GM12872 (cell line): ENCODE results near the gene RFX3.

Experiments used
- TF ChIP-seq, protein P1 (sequence below): IDR thresholded peaks from 3 replicates; pipeline ENCODE4 v1.5.1; 2011; ENCODE audit warnings: low read depth, mild to moderate bottlenecking, low read length, moderate library complexity; ENCODE audit not compliant: insufficient read depth

The RFX3 gene

GRCh38 chr9:3464033-3464638 lies 61.7 kb downstream of the RFX3 start:
- TF ChIP-seq, protein P1, sequence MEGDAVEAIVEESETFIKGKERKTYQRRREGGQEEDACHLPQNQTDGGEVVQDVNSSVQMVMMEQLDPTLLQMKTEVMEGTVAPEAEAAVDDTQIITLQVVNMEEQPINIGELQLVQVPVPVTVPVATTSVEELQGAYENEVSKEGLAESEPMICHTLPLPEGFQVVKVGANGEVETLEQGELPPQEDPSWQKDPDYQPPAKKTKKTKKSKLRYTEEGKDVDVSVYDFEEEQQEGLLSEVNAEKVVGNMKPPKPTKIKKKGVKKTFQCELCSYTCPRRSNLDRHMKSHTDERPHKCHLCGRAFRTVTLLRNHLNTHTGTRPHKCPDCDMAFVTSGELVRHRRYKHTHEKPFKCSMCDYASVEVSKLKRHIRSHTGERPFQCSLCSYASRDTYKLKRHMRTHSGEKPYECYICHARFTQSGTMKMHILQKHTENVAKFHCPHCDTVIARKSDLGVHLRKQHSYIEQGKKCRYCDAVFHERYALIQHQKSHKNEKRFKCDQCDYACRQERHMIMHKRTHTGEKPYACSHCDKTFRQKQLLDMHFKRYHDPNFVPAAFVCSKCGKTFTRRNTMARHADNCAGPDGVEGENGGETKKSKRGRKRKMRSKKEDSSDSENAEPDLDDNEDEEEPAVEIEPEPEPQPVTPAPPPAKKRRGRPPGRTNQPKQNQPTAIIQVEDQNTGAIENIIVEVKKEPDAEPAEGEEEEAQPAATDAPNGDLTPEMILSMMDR = no peak

DNA sequence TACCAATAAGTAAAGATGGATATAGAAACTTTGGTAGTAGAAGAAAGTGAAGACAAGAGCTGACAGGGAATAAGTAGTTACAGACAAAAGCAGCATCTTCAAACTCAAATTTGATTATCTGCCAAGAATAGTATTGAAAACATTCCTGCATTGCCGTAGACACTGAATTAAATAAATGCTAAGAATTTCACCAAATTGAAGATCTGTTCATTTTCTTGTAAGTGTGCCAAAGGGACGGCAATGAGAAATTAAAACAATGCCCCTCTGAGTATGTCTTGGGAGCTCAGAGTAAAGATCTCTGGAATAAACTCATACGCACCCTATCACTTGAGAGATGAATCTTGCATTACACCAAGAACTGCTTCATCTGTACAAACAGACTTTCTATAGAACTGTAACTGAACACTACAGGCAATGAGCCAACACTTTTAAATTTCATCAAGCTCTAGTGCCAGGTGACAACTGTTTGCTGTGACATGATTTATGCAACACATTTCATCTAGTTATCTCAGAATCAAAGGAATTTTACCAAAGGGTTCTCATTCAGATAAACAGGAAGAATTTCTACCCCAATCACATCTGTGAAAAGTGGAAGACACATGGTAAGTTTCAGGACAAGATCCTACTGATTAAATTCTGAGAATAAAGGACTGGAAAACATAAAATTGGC lies 66.9 kb downstream of the RFX3 start:
- TF ChIP-seq, protein P1 = no peak

GRCh38 chr9:3457175-3457574 lies 68.6 kb downstream of the RFX3 start:
- TF ChIP-seq, protein P1 = no peak

GRCh38 chr9:3455717-3456116 lies 70.1 kb downstream of the RFX3 start:
- TF ChIP-seq, protein P1 = no peak

DNA sequence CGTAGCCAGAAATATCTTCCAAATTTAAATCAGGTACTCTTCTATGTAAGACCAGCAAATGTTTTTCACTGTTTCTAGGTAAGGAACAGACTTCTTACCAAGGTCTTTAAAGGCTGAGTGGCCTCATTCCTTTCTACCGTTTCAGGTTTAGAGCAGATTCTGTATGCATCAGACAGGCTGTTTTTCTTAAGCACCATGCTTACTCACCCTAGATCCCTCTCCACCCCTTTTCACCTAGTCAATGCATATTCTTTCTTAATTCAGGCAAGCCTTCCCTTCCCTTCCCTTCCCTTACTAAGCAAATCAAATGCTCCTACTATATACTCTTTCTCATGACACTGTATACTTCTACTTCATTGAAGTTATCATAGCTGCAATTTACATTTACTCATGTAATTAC lies 70.7 kb downstream of the RFX3 start:
- TF ChIP-seq, protein P1 = no peak

GRCh38 chr9:3451956-3452355 lies 73.8 kb downstream of the RFX3 start:
- TF ChIP-seq, protein P1 = no peak

GRCh38 chr9:3447788-3448187 lies 78.0 kb downstream of the RFX3 start:
- TF ChIP-seq, protein P1 = no peak
